Measurements from ENCODE around the gene L1CAM. TPM values are rescaled to one million over a fixed set of nuclear protein-coding genes. Genes with fewer than 3 reads are reported as not detected.
A peak's percentile ranks its signal among the peaks of the same experiment; 100 is the strongest.

The L1CAM gene
- total RNA-seq, 2 experiments from 2014 or later = 1.9 to 2.1 TPM

DNA sequence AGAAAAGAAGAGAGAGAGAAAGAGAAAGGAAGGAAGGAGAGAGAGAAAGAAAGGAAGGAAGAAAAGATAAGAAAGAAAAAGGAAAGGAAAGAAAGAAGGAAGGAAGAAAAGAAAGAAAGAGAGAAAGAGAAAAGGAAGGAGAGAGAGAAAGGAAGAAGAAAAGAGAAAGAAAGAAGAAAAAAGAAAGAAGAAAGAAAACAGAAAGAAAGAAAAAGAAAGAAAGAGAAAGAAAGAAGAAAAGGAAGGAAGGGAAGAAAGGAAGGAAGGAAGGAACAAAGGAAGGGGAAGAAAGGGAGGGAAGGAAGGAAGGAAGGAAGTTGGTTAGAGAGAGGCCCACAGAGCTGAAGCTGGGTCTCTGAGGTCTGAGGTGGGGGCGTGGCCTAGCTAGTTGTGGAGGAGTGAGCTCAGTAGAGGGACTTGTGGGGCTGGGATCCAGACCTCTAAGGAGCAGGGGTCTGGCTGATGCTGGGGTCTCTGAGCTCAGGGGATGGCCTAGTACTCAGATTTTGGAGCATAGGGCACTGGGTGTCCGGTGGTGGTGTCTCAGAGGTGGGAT is 28.5 kb downstream of the L1CAM start:
- peaks cover 1% of the 10 kb centered on the region for H3K27me3 Mint-ChIP-seq
- ChIA-PET CTCF (no interaction called here), POLR2A (no interaction called here)
- no peak for DNase-seq
- H3K4me1 Mint-ChIP-seq = peaks cover 9% of the 10 kb centered on the region
- H3K27ac Mint-ChIP-seq = no peak overlapping the region
- H3K36me3 Mint-ChIP-seq (ENCODE audit: low read depth) = no peaks in the 10 kb centered on the region
- H3K9me3 Mint-ChIP-seq = no peaks in the 10 kb centered on the region
- H3K4me3 Mint-ChIP-seq = no peak overlapping the region

DNA sequence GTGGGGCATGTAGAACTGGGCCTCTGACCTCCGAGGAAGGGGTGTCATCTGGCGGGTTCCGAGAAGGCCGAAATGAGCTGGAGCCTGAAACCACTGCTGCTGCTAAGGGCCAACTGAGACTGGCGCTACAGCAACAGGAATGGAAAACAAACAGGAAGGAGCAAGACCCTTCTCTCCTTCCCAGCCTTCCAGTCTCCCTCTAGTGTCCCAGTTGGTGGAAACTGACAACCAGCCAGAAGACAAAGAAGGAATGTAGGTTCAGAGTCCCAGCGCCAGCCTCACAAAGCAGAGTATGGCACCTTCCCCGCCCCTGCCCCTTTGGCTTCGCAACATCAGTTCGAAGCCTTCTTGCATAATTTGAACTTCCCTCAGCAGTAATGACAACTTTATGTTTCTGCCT is 31.3 kb downstream of the L1CAM start:
- Mint-ChIP-seq H3K4me1 (peaks cover 9% of the 10 kb centered on the region), H3K27ac (no peak overlapping the region), H3K9me3 (no peaks in the 10 kb centered on the region), H3K36me3 (ENCODE audit: low read depth) (no peaks in the 10 kb centered on the region), H3K27me3 (peaks cover 1% of the 10 kb centered on the region), H3K4me3 (no peak overlapping the region)
- no peak for DNase-seq
- ChIA-PET POLR2A (no interaction called here), CTCF (no interaction called here)

DNA sequence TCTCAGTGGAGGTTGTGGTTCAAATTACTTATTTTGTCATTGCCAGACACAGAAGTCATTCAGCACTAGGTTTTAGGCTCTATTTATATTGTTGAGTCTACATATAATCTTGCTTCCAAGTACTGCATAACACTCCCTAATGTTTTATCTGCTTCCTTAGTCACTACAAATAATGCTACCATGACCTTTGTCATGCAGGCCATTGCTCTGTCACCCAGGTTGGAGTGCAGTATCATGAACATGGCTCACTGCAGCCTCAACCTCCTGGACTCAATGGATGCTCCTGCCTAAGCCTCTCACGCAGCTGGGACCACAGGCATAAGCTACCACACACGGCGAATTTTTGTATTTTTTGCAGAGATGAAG is 32.1 kb downstream of the L1CAM start:
- no peak for DNase-seq
- CTCF ChIA-PET = interaction anchor here (2.1 kb wide), 1 partner anchor 37 kb away, joined by 5 read pairs; no protein-coding TSS in a partner anchor
- Mint-ChIP-seq H3K27me3 (peaks cover 3% of the 10 kb centered on the region), H3K36me3 (ENCODE audit: low read depth) (no peaks in the 10 kb centered on the region), H3K27ac (no peak overlapping the region), H3K4me1 (peaks cover 9% of the 10 kb centered on the region), H3K9me3 (no peaks in the 10 kb centered on the region), H3K4me3 (no peak overlapping the region)
- POLR2A ChIA-PET = no interaction called here

DNA sequence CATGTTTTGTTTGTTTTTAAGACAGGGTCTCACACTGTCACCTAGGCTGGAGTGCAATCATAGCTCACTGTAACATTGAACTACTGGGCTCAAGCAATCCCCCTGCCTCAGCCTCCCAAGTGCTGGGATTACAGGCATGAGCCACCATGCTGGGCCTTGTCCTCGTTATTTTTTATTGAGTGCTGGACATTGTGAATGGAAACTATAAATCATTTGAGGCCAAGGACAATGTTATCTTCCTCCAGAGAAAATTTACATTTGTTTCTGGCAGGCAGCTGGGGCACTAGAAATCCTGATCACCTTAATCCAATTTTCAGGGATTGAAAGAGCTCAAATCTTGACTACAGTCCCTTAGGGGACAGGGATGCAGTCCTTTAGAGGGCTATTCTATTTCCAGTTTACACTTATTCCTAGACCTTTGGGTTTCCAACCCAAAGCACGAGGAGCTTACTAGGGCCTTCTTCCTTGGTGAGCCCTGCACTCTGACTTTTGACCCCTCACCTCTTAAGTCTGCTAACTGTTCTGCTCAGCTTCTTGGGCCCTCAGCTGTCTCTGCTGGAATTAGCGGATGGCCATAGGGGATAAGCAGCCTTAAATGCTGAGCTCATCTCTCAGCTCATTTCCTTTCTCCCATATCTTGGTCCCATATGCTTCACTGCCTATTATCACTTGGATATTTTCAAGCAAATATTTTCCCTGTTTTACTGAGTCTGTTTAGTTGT is 32.6 kb downstream of the L1CAM start:
- Mint-ChIP-seq H3K4me1 (peaks cover 9% of the 10 kb centered on the region), H3K9me3 (no peaks in the 10 kb centered on the region), H3K27me3 (peaks cover 3% of the 10 kb centered on the region), H3K4me3 (no peak overlapping the region), H3K36me3 (ENCODE audit: low read depth) (no peaks in the 10 kb centered on the region), H3K27ac (no peak overlapping the region)
- DNase-seq = no peak
- POLR2A ChIA-PET = interaction anchor here (0.6 kb wide), 1 partner anchor 22 kb away, joined by 3 read pairs; no protein-coding TSS in a partner anchor
- CTCF ChIA-PET = interaction anchor here (2.1 kb wide), 1 partner anchor 37 kb away, joined by 5 read pairs; no protein-coding TSS in a partner anchor

DNA sequence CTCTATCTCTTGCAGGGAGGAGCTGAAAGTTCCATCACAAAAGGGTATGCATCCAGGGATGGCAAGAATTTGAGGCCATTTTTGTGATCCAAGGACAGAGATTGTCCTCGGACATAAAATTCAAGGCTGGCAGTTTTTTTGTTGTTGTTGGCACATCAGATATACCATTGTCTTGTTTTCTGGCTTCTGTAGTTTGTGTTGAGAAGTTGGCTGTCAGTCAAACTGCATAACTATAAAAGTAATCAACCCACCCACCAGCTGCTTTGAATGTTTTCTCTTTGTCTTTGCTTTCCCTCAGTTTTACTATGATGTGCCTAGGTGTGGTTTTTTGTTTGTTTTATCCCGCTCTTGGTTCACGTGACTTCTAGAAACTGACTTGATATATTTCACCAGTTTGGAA is 34.0 kb downstream of the L1CAM start:
- no peak overlapping the region for H3K27ac Mint-ChIP-seq
- peaks cover 3% of the 10 kb centered on the region for H3K27me3 Mint-ChIP-seq
- H3K36me3 Mint-ChIP-seq (ENCODE audit: low read depth) = no peaks in the 10 kb centered on the region
- POLR2A ChIA-PET = no interaction called here
- CTCF ChIA-PET = interaction anchor here (2.1 kb wide), 1 partner anchor 36 kb away, joined by 5 read pairs; no protein-coding TSS in a partner anchor
- H3K9me3 Mint-ChIP-seq = no peaks in the 10 kb centered on the region
- DNase-seq = no peak
- H3K4me3 Mint-ChIP-seq = no peak overlapping the region
- H3K4me1 Mint-ChIP-seq = peaks cover 1% of the 10 kb centered on the region

DNA sequence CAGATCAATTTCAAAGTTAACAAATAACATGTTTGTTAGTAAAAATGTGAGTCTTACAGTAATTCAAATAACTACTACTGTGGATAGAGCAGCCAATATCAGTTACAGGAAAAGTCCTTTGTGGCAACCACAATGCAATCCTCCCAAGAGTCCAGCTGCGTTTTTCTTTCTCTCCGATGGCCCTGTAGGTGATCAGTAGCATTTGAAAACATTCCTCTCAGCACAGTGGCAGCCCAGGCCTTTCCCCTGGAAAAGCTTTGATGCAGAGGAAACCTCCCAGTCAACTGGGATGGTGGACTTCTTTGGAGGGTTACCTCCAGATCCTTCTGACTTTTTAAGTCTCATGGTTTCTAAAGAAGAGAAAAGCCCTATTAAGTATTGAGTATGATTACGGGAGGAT is 37.6 kb downstream of the L1CAM start:
- peaks cover 22% of the 10 kb centered on the region for H3K27me3 Mint-ChIP-seq
- no peak for DNase-seq

DNA sequence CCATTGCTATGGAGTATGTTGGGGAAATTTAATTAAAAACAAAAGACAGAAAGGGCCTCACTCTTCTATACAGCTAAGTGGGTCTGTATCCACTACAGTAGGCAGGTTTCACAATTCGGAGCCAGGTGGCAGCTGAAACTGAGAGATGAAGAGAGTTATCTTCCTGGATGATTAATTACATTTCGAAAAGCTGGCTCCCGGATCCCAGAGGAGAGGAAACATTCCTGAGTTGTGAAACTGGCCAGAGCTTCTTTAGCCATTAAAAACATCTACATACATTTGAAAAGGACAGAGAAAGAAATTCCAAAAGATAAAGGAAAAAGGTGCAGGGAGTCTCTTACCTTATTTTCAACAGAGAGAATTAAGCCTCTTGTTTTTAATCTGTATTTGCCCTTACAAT is 40.1 kb downstream of the L1CAM start:
- H3K27ac Mint-ChIP-seq = no peak overlapping the region
- no peaks in the 10 kb centered on the region for H3K9me3 Mint-ChIP-seq
- no peaks in the 10 kb centered on the region for H3K36me3 Mint-ChIP-seq (ENCODE audit: low read depth)
- H3K27me3 Mint-ChIP-seq = peaks cover 26% of the 10 kb centered on the region
- POLR2A ChIA-PET = no interaction called here
- H3K4me1 Mint-ChIP-seq = no peaks in the 10 kb centered on the region
- CTCF ChIA-PET = no interaction called here
- no peak overlapping the region for H3K4me3 Mint-ChIP-seq
- no peak for DNase-seq

More for the DNA sequence above, 37.6 kb downstream of the L1CAM start:
- Mint-ChIP-seq H3K4me1 (no peaks in the 10 kb centered on the region), H3K9me3 (no peaks in the 10 kb centered on the region), H3K27ac (no peak overlapping the region), H3K4me3 (no peak overlapping the region), H3K36me3 (ENCODE audit: low read depth) (no peaks in the 10 kb centered on the region)
- POLR2A ChIA-PET = no interaction called here
- CTCF ChIA-PET = no interaction called here

DNA sequence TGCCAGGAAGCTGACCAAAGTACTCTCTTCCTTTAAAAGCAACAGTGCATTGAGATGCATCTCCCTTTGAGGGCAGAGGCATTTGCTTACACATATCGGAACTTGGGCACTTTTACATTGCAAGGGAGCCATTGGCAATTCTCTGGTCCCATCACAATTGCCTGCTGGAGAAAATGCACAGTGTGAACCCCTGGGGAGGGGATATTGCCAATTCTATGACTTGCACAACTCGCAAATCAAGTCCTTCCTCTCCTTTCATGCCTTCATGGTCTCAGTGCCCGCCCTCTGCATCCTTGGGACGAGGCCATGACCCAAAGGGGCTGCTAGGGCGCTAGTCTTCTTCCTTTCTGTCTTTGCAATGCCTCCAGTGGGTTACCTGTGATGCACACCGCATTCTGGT is 40.8 kb downstream of the L1CAM start:
- no peaks in the 10 kb centered on the region for H3K9me3 Mint-ChIP-seq
- H3K36me3 Mint-ChIP-seq (ENCODE audit: low read depth) = no peaks in the 10 kb centered on the region
- DNase-seq = no peak
- ChIA-PET CTCF (no interaction called here), POLR2A (no interaction called here)
- peaks cover 26% of the 10 kb centered on the region for H3K27me3 Mint-ChIP-seq
- no peak overlapping the region for H3K27ac Mint-ChIP-seq
- H3K4me1 Mint-ChIP-seq = no peaks in the 10 kb centered on the region
- no peak overlapping the region for H3K4me3 Mint-ChIP-seq

DNA sequence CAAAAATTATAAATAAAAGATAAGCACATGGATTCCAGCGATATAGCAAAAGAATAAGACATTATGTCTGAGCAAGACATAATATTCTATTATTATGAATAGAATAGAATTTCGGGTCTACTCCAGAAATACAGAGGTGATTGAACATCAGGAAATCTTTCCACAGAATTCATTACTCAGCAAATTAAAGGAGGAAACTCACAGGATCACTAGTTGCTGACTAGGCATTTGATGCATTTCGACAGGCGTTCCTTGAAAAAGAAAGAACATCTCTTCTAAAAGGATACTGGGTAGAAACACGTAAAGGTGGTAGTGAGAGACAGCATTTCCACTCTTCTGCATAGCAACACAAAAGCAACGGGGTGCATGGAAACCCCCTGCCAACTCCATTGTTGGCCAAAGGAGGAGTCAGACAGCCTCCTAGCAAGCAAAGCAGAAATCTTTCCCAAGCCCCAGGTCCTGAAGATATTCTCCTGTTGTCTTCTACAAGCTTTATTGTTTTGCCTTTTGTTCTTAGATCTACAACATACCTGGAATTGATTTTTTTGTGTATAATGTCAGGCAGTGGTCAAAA is 41.4 kb downstream of the L1CAM start:
- Mint-ChIP-seq H3K27me3 (peaks cover 26% of the 10 kb centered on the region), H3K27ac (no peak overlapping the region), H3K36me3 (ENCODE audit: low read depth) (no peaks in the 10 kb centered on the region), H3K9me3 (no peaks in the 10 kb centered on the region), H3K4me1 (no peaks in the 10 kb centered on the region), H3K4me3 (no peak overlapping the region)
- POLR2A ChIA-PET = no interaction called here
- no peak for DNase-seq
- CTCF ChIA-PET = no interaction called here

DNA sequence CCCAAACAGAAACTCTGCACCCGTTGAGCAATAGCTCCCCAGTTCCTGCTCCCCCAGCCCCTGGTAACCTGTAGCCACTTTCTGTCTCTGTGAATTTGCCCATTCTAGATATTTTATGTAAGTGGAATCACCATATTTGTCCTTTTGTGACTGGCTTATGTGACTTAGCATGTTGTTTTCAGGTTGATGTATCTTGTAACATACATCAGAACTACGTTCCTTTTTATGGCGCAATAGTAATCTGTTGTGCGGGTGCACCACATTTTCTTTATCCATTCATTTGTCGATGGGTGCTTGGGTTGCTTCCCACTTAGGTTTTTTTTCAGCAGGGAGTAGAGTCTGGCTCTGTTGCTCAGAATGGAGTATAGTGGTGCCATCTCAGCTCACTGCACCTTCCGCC is 49.1 kb downstream of the L1CAM start:
- H3K4me1 Mint-ChIP-seq = no peaks in the 10 kb centered on the region
- POLR2A ChIA-PET = no interaction called here
- CTCF ChIA-PET = interaction anchor here (1.5 kb wide), 1 partner anchor 20 kb away, joined by 5 read pairs; no protein-coding TSS in a partner anchor

DNA sequence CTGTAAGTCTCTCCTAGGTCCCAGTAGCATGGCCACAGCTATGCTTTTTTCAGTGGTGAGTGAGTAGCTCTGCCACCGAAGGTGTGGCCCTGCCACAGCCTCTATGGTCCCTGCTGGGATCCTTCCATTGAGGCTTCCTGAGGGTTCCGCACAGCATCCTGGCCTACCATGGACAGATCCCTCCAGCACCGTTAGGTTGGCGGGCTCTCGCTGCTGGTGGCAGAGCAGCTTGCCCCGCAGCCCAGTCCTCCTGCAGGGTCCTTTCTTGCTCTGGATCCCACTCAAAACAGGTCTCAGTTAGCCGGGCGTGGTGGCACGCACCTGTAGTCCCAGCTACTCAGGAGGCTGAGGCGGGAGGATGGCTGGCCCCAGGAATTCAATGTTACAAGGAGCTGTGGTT is 53.2 kb downstream of the L1CAM start:
- no peak for DNase-seq
- peaks cover 22% of the 10 kb centered on the region for H3K27me3 Mint-ChIP-seq
- no peaks in the 10 kb centered on the region for H3K9me3 Mint-ChIP-seq
- H3K36me3 Mint-ChIP-seq (ENCODE audit: low read depth) = no peaks in the 10 kb centered on the region
- CTCF ChIA-PET = no interaction called here
- no peak overlapping the region for H3K4me3 Mint-ChIP-seq
- H3K27ac Mint-ChIP-seq = no peak overlapping the region
- no peaks in the 10 kb centered on the region for H3K4me1 Mint-ChIP-seq
- POLR2A ChIA-PET = no interaction called here

More for the DNA sequence above, 49.1 kb downstream of the L1CAM start:
- no peak overlapping the region for H3K27ac Mint-ChIP-seq
- H3K4me3 Mint-ChIP-seq = no peak overlapping the region
- no peaks in the 10 kb centered on the region for H3K36me3 Mint-ChIP-seq (ENCODE audit: low read depth)
- H3K27me3 Mint-ChIP-seq = peaks cover 14% of the 10 kb centered on the region
- no peak for DNase-seq
- H3K9me3 Mint-ChIP-seq = no peaks in the 10 kb centered on the region

DNA sequence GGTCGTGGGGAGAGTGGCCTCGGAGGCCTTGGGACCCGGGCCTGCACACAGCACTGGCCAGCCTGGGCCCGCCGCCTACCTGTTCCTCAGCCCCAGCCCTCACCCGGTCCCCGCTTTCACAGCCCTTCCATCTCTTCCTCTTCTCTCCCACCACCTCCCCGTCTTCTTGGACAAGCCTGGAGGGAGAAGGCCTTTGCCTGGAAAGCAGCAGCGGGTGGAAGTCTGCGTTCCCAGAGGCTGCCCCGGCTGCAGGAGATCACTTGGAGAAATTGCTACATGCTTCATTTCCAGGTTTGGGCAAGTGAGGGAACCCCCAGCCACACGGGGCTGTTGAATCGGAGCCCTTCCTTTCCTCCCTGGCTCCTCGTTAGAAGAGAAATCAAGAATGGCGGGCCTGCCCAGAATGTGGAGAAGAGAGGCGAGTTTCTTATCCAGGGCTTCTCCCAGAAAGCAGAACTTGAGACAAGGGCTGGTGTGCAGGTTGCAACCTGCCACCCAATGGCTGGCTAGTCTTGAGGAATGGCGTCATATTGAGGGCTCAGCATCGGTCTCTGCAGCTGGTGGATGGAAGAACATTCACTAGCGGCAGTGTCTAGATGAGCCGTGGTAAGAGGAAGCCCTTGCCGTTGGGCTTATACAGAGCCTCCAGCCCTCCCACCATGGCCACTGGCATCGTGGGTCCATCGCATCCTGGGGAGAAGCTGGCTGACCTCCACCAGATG is 54.4 kb downstream of the L1CAM start:
- H3K27ac Mint-ChIP-seq = no peak overlapping the region
- peaks cover 32% of the 10 kb centered on the region for H3K27me3 Mint-ChIP-seq
- H3K4me1 Mint-ChIP-seq = peaks cover 6% of the 10 kb centered on the region
- no peaks in the 10 kb centered on the region for H3K36me3 Mint-ChIP-seq (ENCODE audit: low read depth)
- ChIA-PET CTCF (no interaction called here), POLR2A (no interaction called here)
- no peaks in the 10 kb centered on the region for H3K9me3 Mint-ChIP-seq
- peak overlapping the region; percentile 27 for H3K4me3 Mint-ChIP-seq
- DNase-seq = no peak

DNA sequence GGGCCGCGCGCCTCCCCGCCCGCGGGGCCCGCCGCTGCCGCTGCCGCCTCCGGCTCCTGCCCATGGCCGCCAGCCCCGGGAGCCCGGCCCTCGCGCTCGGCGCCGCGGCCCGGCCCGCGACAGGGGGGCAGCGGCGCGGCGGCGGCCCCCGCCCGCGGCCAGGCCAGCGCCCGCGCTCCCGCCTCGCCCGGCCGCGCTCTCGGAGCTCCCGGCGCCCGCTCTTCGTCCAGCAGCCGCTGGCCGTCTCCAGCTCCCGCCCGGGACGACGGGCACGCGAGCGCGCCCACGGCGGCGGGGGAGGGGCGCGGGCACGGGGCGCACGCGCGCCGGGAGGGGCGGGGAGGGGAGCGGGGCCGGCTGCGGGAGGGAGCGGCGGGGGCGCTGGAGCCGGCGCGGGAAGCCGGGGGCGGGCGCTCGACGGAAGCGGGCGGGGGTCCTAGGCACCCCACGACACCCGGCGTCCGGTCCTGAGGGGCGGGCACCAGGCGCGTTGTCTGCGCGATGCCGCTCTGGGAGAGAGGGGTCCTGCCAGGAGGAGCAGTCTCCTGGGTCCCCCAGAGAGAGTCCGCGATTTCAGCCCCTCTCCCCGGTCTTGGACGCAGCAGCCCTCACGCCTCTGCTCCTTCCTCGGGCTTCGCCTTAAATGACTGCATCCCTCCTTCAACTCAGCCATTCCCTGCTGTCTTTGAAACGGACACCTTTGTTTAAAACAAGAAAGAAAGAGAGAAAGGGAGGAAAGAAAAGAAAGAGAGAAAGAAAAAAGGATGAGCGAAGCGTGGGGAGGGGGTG is 55.1 kb downstream of the L1CAM start:
- Mint-ChIP-seq H3K4me3 (no peak overlapping the region), H3K4me1 (peaks cover 6% of the 10 kb centered on the region), H3K36me3 (ENCODE audit: low read depth) (no peaks in the 10 kb centered on the region), H3K27ac (no peak overlapping the region), H3K9me3 (no peaks in the 10 kb centered on the region), H3K27me3 (peaks cover 32% of the 10 kb centered on the region)
- CTCF ChIA-PET = no interaction called here
- no peak for DNase-seq
- POLR2A ChIA-PET = no interaction called here
